HFFc6 (cell line): ENCODE data around the gene RTF1. TPM values are rescaled to one million over a fixed set of nuclear protein-coding genes. Genes with fewer than 3 reads are reported as not detected.
"Not testable (repeated sequence)": the region's sequence is repeated elsewhere in the genome, so short reads cannot be mapped to it uniquely, and the experiment has no call there.

Source experiments
- DNase-seq: peaks from one replicate; pipeline ENCODE4 v3.0.0-alpha.2; 2018
- H3K27ac Mint-ChIP-seq: 2 replicates; pipeline ENCODE4 v1.8.0; 2020; ENCODE audit warnings: mild to moderate bottlenecking, mixed read lengths
- H3K27me3 Mint-ChIP-seq: 2 replicates; pipeline ENCODE4 v1.8.0; 2021; ENCODE audit warnings: mild to moderate bottlenecking, moderate library complexity, mixed read lengths; ENCODE audit not compliant: insufficient read depth
- H3K36me3 Mint-ChIP-seq: 2 replicates; pipeline ENCODE4 v1.8.0; 2021; ENCODE audit warnings: low read depth, mixed read lengths
- H3K4me1 Mint-ChIP-seq: 2 replicates; pipeline ENCODE4 v1.8.0; 2020; ENCODE audit warnings: low read depth, mixed read lengths
- H3K4me3 Mint-ChIP-seq: 2 replicates; pipeline ENCODE4 v1.8.0; 2020; ENCODE audit warnings: mild to moderate bottlenecking, moderate library complexity, mixed read lengths
- H3K9me3 Mint-ChIP-seq: 2 replicates; pipeline ENCODE4 v1.8.0; 2020; ENCODE audit warnings: mild to moderate bottlenecking, mixed read lengths
- CTCF ChIP-seq: fragments of 200-600 bp; sonication (generic); IDR thresholded peaks from 2 replicates; pipeline ENCODE4 v1.5.0; 2021; ENCODE audit warnings: antibody characterized with exemption, mild to moderate bottlenecking
- long read RNA-seq: library from polyadenylated mRNA; unstranded; transcript quantifications from one replicate; pipeline ENCODE4 v2.0.0, GENCODE V29; 2019
- total RNA-seq, 6 experiments: library from RNA; stranded (reverse); fragmentation: NEBNext Ultra II Directional; extraction: Animal tissue kit (Norgen Biotek cat#: 25700); gene quantifications; 2 replicates in 1 of 6; 3 replicates in 5 of 6; pipeline ENCODE4 v1.2.3, GENCODE V29; 2021

Gene RTF1
- 10 to 100 TPM; 32.3 to 38.3 (median 35.8) TPM for total RNA-seq
- long read RNA-seq, full-length matches to known transcripts, result 2 of 66 reads
- long read RNA-seq, partial matches to known transcripts, result 62 of 66 reads
- long read RNA-seq, other reads (novel, unspliced or antisense), result 2 of 66 reads

- no peak for TF ChIP-seq CTCF
- DNase-seq, result peak; percentile 76
- peak within 1 kb of the TSS; percentile 94 for H3K4me3 Mint-ChIP-seq
- peak within 1 kb of the TSS; percentile 86 for H3K27ac Mint-ChIP-seq
- no peaks in the 10 kb centered on the region for H3K9me3 Mint-ChIP-seq
- H3K4me1 Mint-ChIP-seq, result peaks cover 38% of the 10 kb centered on the region
- H3K36me3 Mint-ChIP-seq, result peaks cover 9% of the 10 kb centered on the region
- no peaks in the 10 kb centered on the region for H3K27me3 Mint-ChIP-seq
Measured at GRCh38 chr15:41416742-41417417, at the start of gene RTF1. Gene RTF1 (plus strand): TSS chr15:41417095. CDS start chr15:41417116, 21 bp downstream.

GRCh38 chr15:41367418-41367817 is 49.5 kb upstream of the RTF1 start:
- H3K9me3 Mint-ChIP-seq, result no peaks in the 10 kb centered on the region
- H3K27me3 Mint-ChIP-seq, result no peaks in the 10 kb centered on the region
- H3K36me3 Mint-ChIP-seq, result peaks cover 8% of the 10 kb centered on the region; the same call in 1 of the 2 replicates
- H3K4me1 Mint-ChIP-seq, result no peaks in the 10 kb centered on the region
- H3K27ac Mint-ChIP-seq, result no peak overlapping the region
- no peak for DNase-seq
- no peak for TF ChIP-seq CTCF
- no peak overlapping the region for H3K4me3 Mint-ChIP-seq

- H3K27me3 Mint-ChIP-seq, result no peaks in the 10 kb centered on the region
- H3K4me3 Mint-ChIP-seq, result no peak overlapping the region
- no peaks in the 10 kb centered on the region for H3K9me3 Mint-ChIP-seq
- TF ChIP-seq CTCF, result no peak
- DNase-seq, result no peak
- H3K36me3 Mint-ChIP-seq, result peaks cover 30% of the 10 kb centered on the region
- no peak overlapping the region for H3K27ac Mint-ChIP-seq
- H3K4me1 Mint-ChIP-seq, result no peaks in the 10 kb centered on the region
Measured at GRCh38 chr15:41377978-41378377, 38.9 kb upstream of the RTF1 start.

GRCh38 chr15:41383974-41384749 is 32.7 kb upstream of the RTF1 start:
- H3K9me3 Mint-ChIP-seq, H3K4me1 Mint-ChIP-seq, H3K4me3 Mint-ChIP-seq, DNase-seq, H3K27me3 Mint-ChIP-seq, H3K27ac Mint-ChIP-seq: not testable (repeated sequence)
- peaks cover 19% of the 10 kb centered on the region for H3K36me3 Mint-ChIP-seq

GRCh38 chr15:41387646-41388045 is 29.2 kb upstream of the RTF1 start:
- DNase-seq, result no peak
- no peaks in the 10 kb centered on the region for H3K4me1 Mint-ChIP-seq
- peaks cover 2% of the 10 kb centered on the region; the same call in 1 of the 2 replicates for H3K36me3 Mint-ChIP-seq
- no peaks in the 10 kb centered on the region for H3K9me3 Mint-ChIP-seq
- no peak for TF ChIP-seq CTCF
- H3K27ac Mint-ChIP-seq, result no peak overlapping the region
- no peak overlapping the region for H3K4me3 Mint-ChIP-seq
- no peaks in the 10 kb centered on the region for H3K27me3 Mint-ChIP-seq

GRCh38 chr15:41392659-41393058 is 24.2 kb upstream of the RTF1 start:
- no peak for TF ChIP-seq CTCF
- Mint-ChIP-seq H3K27me3 (no peaks in the 10 kb centered on the region), H3K4me1 (peaks cover 14% of the 10 kb centered on the region), H3K9me3 (no peaks in the 10 kb centered on the region), H3K36me3 (peaks cover 24% of the 10 kb centered on the region), H3K4me3 (no peak overlapping the region), H3K27ac (no peak overlapping the region)
- DNase-seq, result no peak
